ENCODE results near the gene QKI. TPM values are rescaled to one million over a fixed set of nuclear protein-coding genes. Genes with fewer than 3 reads are reported as not detected.

QKI gene
- total RNA-seq, 1 donor from 2014 or later, result 88.4 TPM

GRCh38 chr6:163570579-163571231 is 156.2 kb downstream of the QKI start:
- H3K27ac Mint-ChIP-seq, result peak overlapping the region; percentile 71
- peaks cover 6% of the 10 kb centered on the region for H3K9me3 Mint-ChIP-seq (ENCODE audit: low read depth)
- H3K36me3 Mint-ChIP-seq (ENCODE audit: insufficient read depth), result peaks cover 25% of the 10 kb centered on the region
- no peak overlapping the region for H3K4me3 Mint-ChIP-seq (ENCODE audit: low read depth)
- TF ChIP-seq, protein P1, sequence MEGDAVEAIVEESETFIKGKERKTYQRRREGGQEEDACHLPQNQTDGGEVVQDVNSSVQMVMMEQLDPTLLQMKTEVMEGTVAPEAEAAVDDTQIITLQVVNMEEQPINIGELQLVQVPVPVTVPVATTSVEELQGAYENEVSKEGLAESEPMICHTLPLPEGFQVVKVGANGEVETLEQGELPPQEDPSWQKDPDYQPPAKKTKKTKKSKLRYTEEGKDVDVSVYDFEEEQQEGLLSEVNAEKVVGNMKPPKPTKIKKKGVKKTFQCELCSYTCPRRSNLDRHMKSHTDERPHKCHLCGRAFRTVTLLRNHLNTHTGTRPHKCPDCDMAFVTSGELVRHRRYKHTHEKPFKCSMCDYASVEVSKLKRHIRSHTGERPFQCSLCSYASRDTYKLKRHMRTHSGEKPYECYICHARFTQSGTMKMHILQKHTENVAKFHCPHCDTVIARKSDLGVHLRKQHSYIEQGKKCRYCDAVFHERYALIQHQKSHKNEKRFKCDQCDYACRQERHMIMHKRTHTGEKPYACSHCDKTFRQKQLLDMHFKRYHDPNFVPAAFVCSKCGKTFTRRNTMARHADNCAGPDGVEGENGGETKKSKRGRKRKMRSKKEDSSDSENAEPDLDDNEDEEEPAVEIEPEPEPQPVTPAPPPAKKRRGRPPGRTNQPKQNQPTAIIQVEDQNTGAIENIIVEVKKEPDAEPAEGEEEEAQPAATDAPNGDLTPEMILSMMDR (IDR thresholded peaks at IDR 0.05; ENCODE audit: unreplicated experiment), result no peak
- no peaks in the 10 kb centered on the region for H3K27me3 Mint-ChIP-seq
- H3K4me1 Mint-ChIP-seq (ENCODE audit: low read depth), result peaks cover 19% of the 10 kb centered on the region
- DNase-seq (ENCODE audit: low spot score, unreplicated experiment), result no peak

DNA sequence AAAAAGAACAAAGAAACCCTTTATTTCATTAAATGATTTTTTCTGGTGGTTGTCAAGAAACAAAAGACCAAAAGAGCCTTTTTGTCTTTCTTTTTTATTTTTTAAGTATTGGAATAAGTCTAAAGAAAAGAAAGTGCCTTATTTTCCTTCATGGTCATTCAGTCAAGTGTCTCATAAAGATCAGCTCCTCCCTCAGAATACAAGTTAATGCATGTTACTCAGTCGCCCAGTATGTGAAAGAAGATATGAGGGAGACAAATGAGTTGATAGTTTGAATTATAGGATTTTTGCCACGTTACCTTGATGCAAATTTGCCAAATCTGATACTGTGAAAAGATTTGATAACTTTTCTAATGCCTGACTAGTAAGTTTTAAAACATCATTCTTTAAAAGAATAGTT is 157.2 kb downstream of the QKI start:
- no peak for DNase-seq (ENCODE audit: low spot score, unreplicated experiment)
- H3K4me3 Mint-ChIP-seq (ENCODE audit: low read depth), result no peak overlapping the region
- H3K27me3 Mint-ChIP-seq, result no peaks in the 10 kb centered on the region
- peaks cover 25% of the 10 kb centered on the region for H3K36me3 Mint-ChIP-seq (ENCODE audit: insufficient read depth)
- H3K9me3 Mint-ChIP-seq (ENCODE audit: low read depth), result peaks cover 6% of the 10 kb centered on the region
- TF ChIP-seq, protein P1 (IDR thresholded peaks at IDR 0.05; ENCODE audit: unreplicated experiment), result no peak
- H3K4me1 Mint-ChIP-seq (ENCODE audit: low read depth), result peaks cover 19% of the 10 kb centered on the region
- H3K27ac Mint-ChIP-seq, result peak overlapping the region; percentile 21

GRCh38 chr6:163572612-163573011 is 158.1 kb downstream of the QKI start:
- TF ChIP-seq, protein P1 (IDR thresholded peaks at IDR 0.05; ENCODE audit: unreplicated experiment), result no peak
- Mint-ChIP-seq H3K4me3 (ENCODE audit: low read depth) (no peak overlapping the region), H3K27ac (no peak overlapping the region), H3K4me1 (ENCODE audit: low read depth) (peaks cover 19% of the 10 kb centered on the region), H3K9me3 (ENCODE audit: low read depth) (peaks cover 6% of the 10 kb centered on the region), H3K36me3 (ENCODE audit: insufficient read depth) (peaks cover 23% of the 10 kb centered on the region), H3K27me3 (no peaks in the 10 kb centered on the region)
- DNase-seq (ENCODE audit: low spot score, unreplicated experiment), result no peak

- DNase-seq (ENCODE audit: low spot score, unreplicated experiment), result no peak
- H3K27me3 Mint-ChIP-seq, result no peaks in the 10 kb centered on the region
- H3K9me3 Mint-ChIP-seq (ENCODE audit: low read depth), result peaks cover 6% of the 10 kb centered on the region
- peak overlapping the region; percentile 67 for H3K27ac Mint-ChIP-seq
- peaks cover 19% of the 10 kb centered on the region for H3K4me1 Mint-ChIP-seq (ENCODE audit: low read depth)
- H3K4me3 Mint-ChIP-seq (ENCODE audit: low read depth), result no peak overlapping the region
- TF ChIP-seq, protein P1 (IDR thresholded peaks at IDR 0.05; ENCODE audit: unreplicated experiment), result no peak
- peaks cover 21% of the 10 kb centered on the region for H3K36me3 Mint-ChIP-seq (ENCODE audit: insufficient read depth)
Measured at GRCh38 chr6:163573503-163574179, 159.1 kb downstream of the QKI start.

DNA sequence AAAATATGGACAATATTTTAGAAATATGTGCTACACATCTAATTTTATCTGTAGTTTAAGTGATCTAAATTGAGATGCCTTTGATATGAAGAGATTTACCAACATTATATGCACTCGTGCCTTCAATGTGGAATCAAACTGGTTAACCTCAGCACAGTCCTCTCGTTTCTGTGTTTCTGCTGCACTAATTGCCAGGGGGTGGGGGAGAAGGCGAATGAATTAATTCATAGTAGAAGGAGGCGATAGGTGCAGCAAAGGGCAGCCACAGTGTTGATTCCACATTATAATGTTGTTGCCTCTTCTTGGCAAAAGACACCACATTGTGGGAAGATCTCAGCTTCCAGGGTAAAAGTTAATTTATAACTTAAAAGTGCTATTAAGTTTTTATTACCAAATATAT is 161.6 kb downstream of the QKI start:
- H3K36me3 Mint-ChIP-seq (ENCODE audit: insufficient read depth), result peaks cover 8% of the 10 kb centered on the region
- no peak overlapping the region for H3K27ac Mint-ChIP-seq
- no peak overlapping the region for H3K4me3 Mint-ChIP-seq (ENCODE audit: low read depth)
- TF ChIP-seq, protein P1 (IDR thresholded peaks at IDR 0.05; ENCODE audit: unreplicated experiment), result no peak
- H3K4me1 Mint-ChIP-seq (ENCODE audit: low read depth), result peaks cover 20% of the 10 kb centered on the region
- no peaks in the 10 kb centered on the region for H3K9me3 Mint-ChIP-seq (ENCODE audit: low read depth)
- no peak for DNase-seq (ENCODE audit: low spot score, unreplicated experiment)
- H3K27me3 Mint-ChIP-seq, result no peaks in the 10 kb centered on the region

Data from progenitor cell of endocrine pancreas (in vitro differentiated cells).